ENCODE data around the gene EEF1AKMT3.

Gene EEF1AKMT3

GRCh38 chr12:57821474-57822214 lies 49.2 kb downstream of the EEF1AKMT3 start:
- DNase-seq (ENCODE audit: low spot score), result no peak
- TF ChIP-seq CTCF (IDR thresholded peaks at IDR 0.05; ENCODE audit: extremely low read depth, insufficient read depth, missing control alignments), result no peak
- in situ Hi-C loops (cut with MboI; ENCODE audit: low pct_unique_long_range_greater_than_20kb, low sequenced_read_pairs, unreplicated experiment), result no loop called here

GRCh38 chr12:57822392-57823130 lies 50.1 kb downstream of the EEF1AKMT3 start:
- in situ Hi-C loops (cut with MboI; ENCODE audit: low pct_unique_long_range_greater_than_20kb, low sequenced_read_pairs, unreplicated experiment), result no loop called here
- DNase-seq (ENCODE audit: low spot score), result no peak
- no peak for TF ChIP-seq CTCF (IDR thresholded peaks at IDR 0.05; ENCODE audit: extremely low read depth, insufficient read depth, missing control alignments)

GRCh38 chr12:57823131-57823907 lies 50.9 kb downstream of the EEF1AKMT3 start:
- in situ Hi-C loops (cut with MboI; ENCODE audit: low pct_unique_long_range_greater_than_20kb, low sequenced_read_pairs, unreplicated experiment), result no loop called here
- no peak for DNase-seq (ENCODE audit: low spot score)
- TF ChIP-seq CTCF (IDR thresholded peaks at IDR 0.05; ENCODE audit: extremely low read depth, insufficient read depth, missing control alignments), result no peak

GRCh38 chr12:57823908-57824640 lies 51.7 kb downstream of the EEF1AKMT3 start:
- no peak for DNase-seq (ENCODE audit: low spot score)
- in situ Hi-C loops (cut with MboI; ENCODE audit: low pct_unique_long_range_greater_than_20kb, low sequenced_read_pairs, unreplicated experiment), result no loop called here
- no peak for TF ChIP-seq CTCF (IDR thresholded peaks at IDR 0.05; ENCODE audit: extremely low read depth, insufficient read depth, missing control alignments)

- no peak for TF ChIP-seq CTCF (IDR thresholded peaks at IDR 0.05; ENCODE audit: extremely low read depth, insufficient read depth, missing control alignments)
- in situ Hi-C loops (cut with MboI; ENCODE audit: low pct_unique_long_range_greater_than_20kb, low sequenced_read_pairs, unreplicated experiment), result no loop called here
Observed at GRCh38 chr12:57825451-57825850, 53.0 kb downstream of the EEF1AKMT3 start.

GRCh38 chr12:57826400-57826799 lies 54.0 kb downstream of the EEF1AKMT3 start:
- TF ChIP-seq CTCF (IDR thresholded peaks at IDR 0.05; ENCODE audit: extremely low read depth, insufficient read depth, missing control alignments), result no peak
- in situ Hi-C loops (cut with MboI; ENCODE audit: low pct_unique_long_range_greater_than_20kb, low sequenced_read_pairs, unreplicated experiment), result no loop called here
- no peak for DNase-seq (ENCODE audit: low spot score)

More at GRCh38 chr12:57825451-57825850, 53.0 kb downstream of the EEF1AKMT3 start:
- DNase-seq (ENCODE audit: low spot score), result no peak

All from GM13977 (cell line).